DOHH2 (cell line): ENCODE results near the gene FIZ1.

Experiments used
- H3F3A ChIP-seq: fragments of 200-600 bp; sonication (generic), shearing (Covaris generic); 2 replicates; pipeline ENCODE4 v1.6.0; 2016; ENCODE audit warnings: antibody characterized with exemption, mild to moderate bottlenecking; ENCODE audit not compliant: control insufficient read depth, insufficient read depth
- H3K27ac ChIP-seq: fragments of 200-600 bp; sonication (generic); 2 replicates; pipeline ENCODE4 v1.5.1; 2014; ENCODE audit warnings: low read depth, mild to moderate bottlenecking, low read length, moderate library complexity
- H3K27me3 ChIP-seq: fragments of 200-600 bp; sonication (generic); 2 replicates; pipeline ENCODE4 v1.6.1; 2014; ENCODE audit warnings: mild to moderate bottlenecking, low read length, mixed read lengths; ENCODE audit not compliant: control insufficient read depth
- H3K36me3 ChIP-seq: fragments of 200-600 bp; sonication (generic); 2 replicates; pipeline ENCODE4 v1.6.1; 2014; ENCODE audit warnings: mild to moderate bottlenecking, low read length, moderate library complexity, mixed read lengths; ENCODE audit not compliant: control insufficient read depth
- H3K4me1 ChIP-seq: fragments of 200-600 bp; sonication (generic); 2 replicates; pipeline ENCODE4 v1.6.1; 2014; ENCODE audit warnings: mild to moderate bottlenecking, low read length, mixed read lengths; ENCODE audit not compliant: control insufficient read depth
- H3K4me2 ChIP-seq: fragments of 200-600 bp; sonication (generic); 2 replicates; pipeline ENCODE4 v1.6.0; 2014; ENCODE audit warnings: mild to moderate bottlenecking, low read length, moderate library complexity
- H3K4me3 ChIP-seq: fragments of 200-600 bp; sonication (generic); 2 replicates; pipeline ENCODE4 v1.5.1; 2014; ENCODE audit warnings: mild to moderate bottlenecking, low read length, mixed read lengths
- H3K79me2 ChIP-seq: fragments of 200-600 bp; sonication (generic); 2 replicates; pipeline ENCODE4 v1.6.1; 2014; ENCODE audit warnings: mild to moderate bottlenecking, low read length, mixed read lengths; ENCODE audit not compliant: control insufficient read depth
- H3K9me2 ChIP-seq: fragments of 200-600 bp; sonication (generic); replicated peaks from 2 replicates; pipeline ENCODE4 v1.6.1; 2014; ENCODE audit warnings: mild to moderate bottlenecking, low read length, mixed read lengths; ENCODE audit not compliant: control insufficient read depth
- H3K9me3 ChIP-seq: fragments of 200-600 bp; sonication (generic); 2 replicates; pipeline ENCODE4 v1.6.1; 2014; ENCODE audit warnings: antibody characterized with exemption, low read length, mixed read lengths; ENCODE audit not compliant: control insufficient read depth, insufficient read depth
- H4K20me1 ChIP-seq: fragments of 200-600 bp; sonication (generic); 2 replicates; pipeline ENCODE4 v1.6.0; 2014; ENCODE audit warnings: low read depth, mild to moderate bottlenecking, antibody characterized with exemption, low read length, moderate library complexity; ENCODE audit not compliant: control insufficient read depth, insufficient read depth
- CTCF ChIP-seq: fragments of 200-600 bp; sonication (generic); IDR thresholded peaks from one replicate; pipeline ENCODE4 v1.5.1; 2014; ENCODE audit warnings: antibody characterized with exemption, mild to moderate bottlenecking, low read depth, low read length; ENCODE audit not compliant: poor library complexity, severe bottlenecking
- EZH2phosphoT487 ChIP-seq: fragments of 200-600 bp; sonication (generic); IDR thresholded peaks from 2 replicates; pipeline ENCODE4 v1.6.1; 2017; ENCODE audit warnings: borderline replicate concordance, mild to moderate bottlenecking, antibody characterized with exemption, low read length, moderate library complexity, mixed read lengths

The FIZ1 gene

GRCh38 chr19:55594996-55595545 lies 4.2 kb downstream of the FIZ1 start:
- peaks cover 9% of the 10 kb centered on the region for H3K4me1 ChIP-seq
- H3K9me3 ChIP-seq, result no peaks in the 10 kb centered on the region
- no peak overlapping the region for H3K4me3 ChIP-seq
- H3K27ac ChIP-seq, result no peak overlapping the region
- peaks cover 33% of the 10 kb centered on the region for H3K36me3 ChIP-seq
- no peak for TF ChIP-seq EZH2phosphoT487
- TF ChIP-seq CTCF, result no peak
- no peaks in the 10 kb centered on the region for H4K20me1 ChIP-seq
- no peaks in the 10 kb centered on the region for H3K27me3 ChIP-seq
- no peak overlapping the region for H3K4me2 ChIP-seq
- H3K79me2 ChIP-seq, result peaks cover 9% of the 10 kb centered on the region
- H3K9me2 ChIP-seq, result no peaks in the 10 kb centered on the region
- H3F3A ChIP-seq, result no peaks in the 10 kb centered on the region

- Histone ChIP-seq H3K4me3 (no peak overlapping the region), H3K9me3 (no peaks in the 10 kb centered on the region), H3F3A (no peaks in the 10 kb centered on the region), H3K27me3 (no peaks in the 10 kb centered on the region), H3K4me2 (no peak overlapping the region), H3K79me2 (peaks cover 5% of the 10 kb centered on the region), H4K20me1 (no peaks in the 10 kb centered on the region), H3K9me2 (no peaks in the 10 kb centered on the region), H3K4me1 (peaks cover 3% of the 10 kb centered on the region), H3K27ac (no peak overlapping the region), H3K36me3 (peaks cover 33% of the 10 kb centered on the region)
- TF ChIP-seq EZH2phosphoT487 (no peak), CTCF (no peak)
Observed at GRCh38 chr19:55593096-55593772, 6.1 kb downstream of the FIZ1 start.

- Histone ChIP-seq H3K36me3 (peaks cover 26% of the 10 kb centered on the region), H3K9me3 (no peaks in the 10 kb centered on the region), H4K20me1 (no peaks in the 10 kb centered on the region), H3K4me2 (no peak overlapping the region), H3K4me1 (peaks cover 6% of the 10 kb centered on the region), H3K27ac (no peak overlapping the region), H3K4me3 (no peak overlapping the region), H3K9me2 (no peaks in the 10 kb centered on the region), H3F3A (peaks cover under 1% of the 10 kb centered on the region; the same call in 1 of the 2 replicates), H3K27me3 (no peaks in the 10 kb centered on the region), H3K79me2 (no peaks in the 10 kb centered on the region)
- TF ChIP-seq EZH2phosphoT487 (no peak), CTCF (no peak)
Observed at GRCh38 chr19:55592391-55593090, 6.8 kb downstream of the FIZ1 start.
